HepG2 (cell line): ENCODE measurements around the gene ST8SIA4. TPM values are rescaled to one million over a fixed set of nuclear protein-coding genes. Genes with fewer than 3 reads are reported as not detected.

ENCODE experiments used
- ATAC-seq: fragments of 200-7000 bp; cut with Tn5 transposase; 3 replicates; pipeline ENCODE4 v1.9.1; 2020; ENCODE audit warnings: mild to moderate bottlenecking, moderate library complexity
- BruUV-seq: library from RNA; stranded (reverse); fragments of 400-500 nt; replicated peaks from 2 replicates; lab custom pipeline; 2021; lab: Mats Ljungman, UMichigan
- CTCF ChIA-PET: fragments of 300-600 bp; formaldehyde crosslinking; extraction: SDS; loops from one replicate; lab custom pipeline; 2021; ENCODE audit warnings: low total read pairs, inconsistent platforms, low intra/inter-chr PET ratio; lab: Yijun Ruan, JAX
- POLR2A ChIA-PET: fragments of 350-600 bp; sonication (Branson Sonifier 250); formaldehyde crosslinking; loops from one replicate; lab custom pipeline; 2020; ENCODE audit warnings: antibody characterized with exemption, inconsistent platforms; lab: Yijun Ruan, JAX
- DNase-seq: peaks from one replicate; pipeline ENCODE4 v3.0.0-alpha.2; 2015; ENCODE audit warnings: low spot score
- FAIRE-seq: peaks from 3 replicates; lab custom pipeline; 2011; peaks lifted over from hg19 to GRCh38; lab: Jason Lieb, UNC
- H2AFZ ChIP-seq: one replicate; pipeline ENCODE4 v1.6.1; 2011; ENCODE audit warnings: low read length, inconsistent platforms
- H3K27ac ChIP-seq: fragments of 300-600 bp; 3 replicates; pipeline ENCODE4 v1.8.0; 2011; ENCODE audit warnings: mixed run types, mild to moderate bottlenecking, mixed read lengths, low read length, inconsistent platforms; ENCODE audit not compliant: insufficient read depth; ENCODE audit errors: extremely low read length
- H3K27me3 ChIP-seq, 2 experiments: fragments of 200-600 bp in 1 of 2; 2 replicates in 1 of 2; 3 replicates in 1 of 2; pipeline versions ENCODE4 v1.6.0 to v1.8.0; 2011; ENCODE audit warnings: low read length in 2 of 2, mild to moderate bottlenecking in 2 of 2, moderate library complexity in 2 of 2, inconsistent platforms in 1 of 2; ENCODE audit not compliant: insufficient read depth in 2 of 2, control insufficient read depth in 1 of 2
- H3K36me3 ChIP-seq, 2 experiments: fragments of 200-600 bp in 1 of 2; replicated peaks in 1 of 2; 2 replicates in 1 of 2; 3 replicates in 1 of 2; pipeline versions ENCODE4 v1.5.1 to v1.8.0; 2011; ENCODE audit warnings: low read length in 2 of 2, inconsistent platforms in 1 of 2; ENCODE audit not compliant: insufficient read depth in 2 of 2, control insufficient read depth in 1 of 2
- H3K4me1 ChIP-seq: 2 replicates; pipeline ENCODE4 v1.5.1; 2012; ENCODE audit warnings: low read length, inconsistent platforms; ENCODE audit not compliant: insufficient read depth
- H3K4me2 ChIP-seq: 2 replicates; pipeline ENCODE4 v1.6.0; 2011; ENCODE audit warnings: low read depth, low read length, inconsistent platforms
- H3K4me3 ChIP-seq, 3 experiments: fragments of 200-600 bp in 1 of 3; sonication (generic), shearing (Covaris generic) in 1 of 3; replicated peaks in 1 of 3; 2 replicates each; pipeline ENCODE4 v1.5.1; 2011 to 2016; ENCODE audit warnings: low read length in 3 of 3, inconsistent platforms in 2 of 3, low read depth in 2 of 3, mild to moderate bottlenecking in 2 of 3, control low read depth in 1 of 3, mixed read lengths in 1 of 3; ENCODE audit not compliant: insufficient read depth in 1 of 3
- H3K79me2 ChIP-seq: one replicate; pipeline ENCODE4 v1.6.1; 2011; ENCODE audit warnings: low read length, inconsistent platforms; ENCODE audit not compliant: insufficient read depth
- H3K9ac ChIP-seq: 2 replicates; pipeline ENCODE4 v1.6.0; 2011; ENCODE audit warnings: mild to moderate bottlenecking, low read depth, low read length, inconsistent platforms; ENCODE audit not compliant: insufficient read depth
- H3K9me3 ChIP-seq: 2 replicates; pipeline ENCODE4 v1.5.1; 2012; ENCODE audit warnings: mild to moderate bottlenecking, low read length
- H4K20me1 ChIP-seq: 2 replicates; pipeline ENCODE4 v1.6.0; 2011; ENCODE audit warnings: inconsistent platforms, mild to moderate bottlenecking, low read length, moderate library complexity; ENCODE audit not compliant: insufficient read depth
- GFI1 ChIP-seq: sonication (generic); formaldehyde crosslinking; IDR thresholded peaks from 2 replicates; pipeline ENCODE4 v1.5.0; 2020; ENCODE audit warnings: missing genetic modification reagents, mild to moderate bottlenecking, borderline replicate concordance
- PAWR ChIP-seq: sonication (generic); formaldehyde crosslinking; IDR thresholded peaks from 2 replicates; pipeline ENCODE4 v1.4.0; 2020; ENCODE audit warnings: missing genetic modification reagents, mild to moderate bottlenecking, borderline replicate concordance
- TRIM24 ChIP-seq: sonication (generic); formaldehyde crosslinking; IDR thresholded peaks from 2 replicates; pipeline ENCODE4 v1.8.0; 2022; ENCODE audit warnings: mild to moderate bottlenecking, missing genetic modification reagents
- U2AF2 ChIP-seq: fragments of 200-400 bp; formaldehyde crosslinking; IDR thresholded peaks from 2 replicates; pipeline ENCODE4 v1.6.1; 2017; ENCODE audit warnings: low read depth, mild to moderate bottlenecking, low read length
- ZFP82 ChIP-seq: sonication (generic); formaldehyde crosslinking; IDR thresholded peaks from 2 replicates; pipeline ENCODE4 v1.5.1; 2020; ENCODE audit warnings: mild to moderate bottlenecking, missing genetic modification reagents, borderline replicate concordance
- ZNF709 ChIP-seq: sonication (generic); formaldehyde crosslinking; IDR thresholded peaks from 2 replicates; pipeline ENCODE4 v1.5.0; 2020; ENCODE audit warnings: mild to moderate bottlenecking, missing genetic modification reagents
- WGBS: methylation state at CpG from one replicate; pipeline ENCODE4 v1.1.6; 2017; ENCODE audit warnings: low lambda C conversion rate; 5-methylcytosine and 5-hydroxymethylcytosine counted together
- in situ Hi-C: cut with HindIII; loops from 2 replicates; pipeline ENCODE4 v1.10.0; 2017; ENCODE audit warnings: low pct_unique_long_range_greater_than_20kb; ENCODE audit not compliant: extremely low pct_ligation_motif_present
- intact Hi-C: fragments of 100-400 bp; cut with micrococcal nuclease; formaldehyde crosslinking; loops from one replicate; pipeline ENCODE4 v1.10.0; 2022; ENCODE audit not compliant: unreplicated experiment
- polyA plus RNA-seq, 8 experiments: library from polyadenylated mRNA; depleted of rRNA in 3 of 8; stranded (reverse) in 7 of 8; unstranded in 1 of 8; fragments of >200 nt; fragmentation: Illumina TruSeq in 4 of 8; extraction: Trizol in 4 of 8; gene quantifications; 2 replicates each; pipeline versions ENCODE4 v1.2.1 to v1.2.3, GENCODE V29; 2011 to 2016; ENCODE audit warnings: low read depth in 4 of 8, missing spikeins in 1 of 8, mixed read lengths in 1 of 8; ENCODE audit not compliant: insufficient read depth in 1 of 8
- total RNA-seq, 5 experiments: library from RNA; depleted of rRNA; stranded (reverse); fragments of >200 nt; fragmentation: Illumina TruSeq; extraction: Trizol; gene quantifications; 2 replicates each; pipeline ENCODE4 v1.2.3, GENCODE V29; 2016; ENCODE audit warnings: low read depth in 1 of 5
- TF ChIP-seq, protein P1 (sequence below): sonication (generic); formaldehyde crosslinking; IDR thresholded peaks from 2 replicates; pipeline ENCODE4 v1.5.1; 2020; ENCODE audit warnings: mild to moderate bottlenecking, missing genetic modification reagents, moderate library complexity
- TF ChIP-seq, protein P2 (sequence below): sonication (generic); formaldehyde crosslinking; IDR thresholded peaks from 2 replicates; pipeline ENCODE4 v1.4.0; 2020; ENCODE audit warnings: mild to moderate bottlenecking, missing genetic modification reagents

Gene ST8SIA4
- total and polyA plus RNA-seq, 2 of the 13 experiments (the other 11 are each of a cell fraction or from before 2014, with no cell fraction given) = not detected

DNA sequence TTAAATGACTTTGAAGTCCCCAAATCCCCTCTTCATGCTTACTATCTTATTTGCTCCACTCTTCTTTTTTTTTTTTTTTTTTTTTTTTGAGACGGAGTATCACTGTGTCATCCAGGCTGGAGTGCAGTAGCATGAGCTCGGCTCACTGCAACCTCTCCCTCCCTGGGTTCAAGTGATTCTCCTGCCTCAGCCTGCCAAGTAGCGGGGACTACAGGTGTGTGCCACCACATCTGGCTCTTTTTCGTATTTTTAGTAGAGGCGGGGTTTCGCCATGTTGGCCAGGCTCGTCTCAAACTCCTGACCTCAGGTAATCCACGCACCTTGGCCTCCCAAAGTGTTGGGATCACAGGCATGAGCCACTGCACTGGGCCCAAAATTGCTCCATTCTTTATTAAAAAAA is 51.0 kb downstream of the ST8SIA4 start (continued):
- TF ChIP-seq TRIM24 (CRISPR knock-in tag) (no peak), ZFP82 (no peak), GFI1 (no peak), U2AF2 (no peak), ZNF709 (CRISPR knock-in tag) (no peak)
- TF ChIP-seq, protein P1, sequence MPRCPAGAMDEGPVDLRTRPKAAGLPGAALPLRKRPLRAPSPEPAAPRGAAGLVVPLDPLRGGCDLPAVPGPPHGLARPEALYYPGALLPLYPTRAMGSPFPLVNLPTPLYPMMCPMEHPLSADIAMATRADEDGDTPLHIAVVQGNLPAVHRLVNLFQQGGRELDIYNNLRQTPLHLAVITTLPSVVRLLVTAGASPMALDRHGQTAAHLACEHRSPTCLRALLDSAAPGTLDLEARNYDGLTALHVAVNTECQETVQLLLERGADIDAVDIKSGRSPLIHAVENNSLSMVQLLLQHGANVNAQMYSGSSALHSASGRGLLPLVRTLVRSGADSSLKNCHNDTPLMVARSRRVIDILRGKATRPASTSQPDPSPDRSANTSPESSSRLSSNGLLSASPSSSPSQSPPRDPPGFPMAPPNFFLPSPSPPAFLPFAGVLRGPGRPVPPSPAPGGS (CRISPR knock-in tag) = no peak
- TF ChIP-seq, protein P2, sequence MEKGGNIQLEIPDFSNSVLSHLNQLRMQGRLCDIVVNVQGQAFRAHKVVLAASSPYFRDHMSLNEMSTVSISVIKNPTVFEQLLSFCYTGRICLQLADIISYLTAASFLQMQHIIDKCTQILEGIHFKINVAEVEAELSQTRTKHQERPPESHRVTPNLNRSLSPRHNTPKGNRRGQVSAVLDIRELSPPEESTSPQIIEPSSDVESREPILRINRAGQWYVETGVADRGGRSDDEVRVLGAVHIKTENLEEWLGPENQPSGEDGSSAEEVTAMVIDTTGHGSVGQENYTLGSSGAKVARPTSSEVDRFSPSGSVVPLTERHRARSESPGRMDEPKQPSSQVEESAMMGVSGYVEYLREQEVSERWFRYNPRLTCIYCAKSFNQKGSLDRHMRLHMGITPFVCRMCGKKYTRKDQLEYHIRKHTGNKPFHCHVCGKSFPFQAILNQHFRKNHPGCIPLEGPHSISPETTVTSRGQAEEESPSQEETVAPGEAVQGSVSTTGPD (CRISPR knock-in tag) = no peak

- in situ Hi-C loops = no loop called here
Observed at GRCh38 chr5:100846772-100847171, 56.3 kb downstream of the ST8SIA4 start.

More at GRCh38 chr5:100846772-100847171, 56.3 kb downstream of the ST8SIA4 start:
- ATAC-seq = no peak
- CTCF ChIA-PET = no interaction called here
- no peak overlapping the region for H3K4me3 ChIP-seq
- H3K9me3 ChIP-seq = no peaks in the 10 kb centered on the region
- no peak overlapping the region for H2AFZ ChIP-seq
- WGBS = 21% methylated on average over 4 of the region's 4 CpGs
- H3K27me3 ChIP-seq = no peaks in the 10 kb centered on the region
- no peak for TF ChIP-seq PAWR (CRISPR knock-in tag)
- H3K4me2 ChIP-seq = no peak overlapping the region
- no peak overlapping the region for H3K27ac ChIP-seq
- no peak overlapping the region for H3K9ac ChIP-seq
- H3K79me2 ChIP-seq = no peaks in the 10 kb centered on the region
- no peak for DNase-seq
- no peak for FAIRE-seq
- no peaks in the 10 kb centered on the region for H3K36me3 ChIP-seq
- POLR2A ChIA-PET = no interaction called here
- BruUV-seq = no TSS peak
- H4K20me1 ChIP-seq = no peaks in the 10 kb centered on the region
- intact Hi-C loops = no loop called here
- H3K4me1 ChIP-seq = no peaks in the 10 kb centered on the region
